K562 (cell line): ENCODE measurements around the gene DERL3. TPM values are rescaled to one million over a fixed set of nuclear protein-coding genes. Genes with fewer than 3 reads are reported as not detected.
"Not testable (repeated sequence)": the region's sequence is repeated elsewhere in the genome, so short reads cannot be mapped to it uniquely, and the experiment has no call there.

Experiments used
- ATAC-seq: fragments of 200-7000 bp; cut with Tn5 transposase; 3 replicates; pipeline ENCODE4 v1.9.1; 2020; ENCODE audit warnings: moderate library complexity
- BruUV-seq: library from RNA; stranded (reverse); fragments of 400-500 nt; replicated peaks from 2 replicates; lab custom pipeline; 2021; lab: Mats Ljungman, UMichigan
- CTCF ChIA-PET: fragments of 300-600 bp; formaldehyde crosslinking; extraction: SDS; loops from one replicate; lab custom pipeline; 2021; ENCODE audit warnings: low intra/inter-chr PET ratio; lab: Yijun Ruan, JAX
- POLR2A ChIA-PET: fragments of 300-600, 350-650 bp; sonication (Branson Sonifier 250); formaldehyde crosslinking; extraction: SDS; loops from one replicate; lab custom pipeline; 2021; ENCODE audit warnings: antibody characterized with exemption, inconsistent platforms; lab: Yijun Ruan, JAX
- DNase-seq, 4 experiments: peaks; one replicate each; pipeline versions ENCODE4 v3.0.0 to v3.0.0-alpha.2; 2011 to 2018; ENCODE audit warnings: low spot score in 3 of 4, mixed read lengths in 3 of 4; ENCODE audit errors: extremely low read depth in 1 of 4
- FAIRE-seq: peaks from 2 replicates; lab custom pipeline; 2011; peaks lifted over from hg19 to GRCh38; lab: Jason Lieb, UNC
- H2AFZ ChIP-seq: 2 replicates; pipeline ENCODE4 v1.6.0; 2011; ENCODE audit warnings: low read depth, low read length, control low read depth, inconsistent platforms
- H3K27ac ChIP-seq: fragments of 200-600 bp; 3 replicates; pipeline ENCODE4 v1.8.0; 2011; ENCODE audit warnings: low read depth, mild to moderate bottlenecking, control low read depth, inconsistent platforms, low read length, moderate library complexity, mixed read lengths; ENCODE audit errors: extremely low read depth
- H3K27me3 ChIP-seq, 2 experiments: fragments of 300-600 bp in 1 of 2; 2 replicates in 1 of 2; 3 replicates in 1 of 2; pipeline versions ENCODE4 v1.6.0 to v1.8.0; 2011; ENCODE audit warnings: inconsistent platforms in 2 of 2, low read length in 2 of 2, mild to moderate bottlenecking in 1 of 2, mixed read lengths in 1 of 2, moderate library complexity in 1 of 2; ENCODE audit not compliant: control insufficient read depth in 2 of 2, insufficient read depth in 2 of 2
- H3K36me3 ChIP-seq: fragments of 300-600 bp; 3 replicates; pipeline ENCODE4 v1.8.0; 2011; ENCODE audit warnings: mild to moderate bottlenecking, low read length, inconsistent platforms; ENCODE audit not compliant: control insufficient read depth, insufficient read depth
- H3K4me1 ChIP-seq, 2 experiments: fragments of 200-600 bp in 1 of 2; replicated peaks in 1 of 2; 2 replicates in 1 of 2; 3 replicates in 1 of 2; pipeline versions ENCODE4 v1.5.1 to v1.8.0; 2011; ENCODE audit warnings: inconsistent platforms in 2 of 2, low read length in 2 of 2, mild to moderate bottlenecking in 1 of 2, mixed read lengths in 1 of 2, moderate library complexity in 1 of 2; ENCODE audit not compliant: control insufficient read depth in 2 of 2, insufficient read depth in 2 of 2
- H3K4me2 ChIP-seq: 2 replicates; pipeline ENCODE4 v1.6.1; 2011; ENCODE audit warnings: low read length, control low read depth, inconsistent platforms, mixed read lengths; ENCODE audit not compliant: insufficient read depth
- H3K4me3 ChIP-seq: fragments of 200-600 bp; sonication (generic), shearing (Covaris generic); 2 replicates; pipeline ENCODE4 v1.5.1; 2016; ENCODE audit warnings: control low read depth, inconsistent platforms
- H3K79me2 ChIP-seq: fragments of 200-600 bp; 3 replicates; pipeline ENCODE4 v1.8.0; 2011; ENCODE audit warnings: low read length, inconsistent platforms; ENCODE audit not compliant: control insufficient read depth, insufficient read depth
- H3K9ac ChIP-seq, 2 experiments: 2 replicates each; pipeline versions ENCODE4 v1.6.0 to v1.6.1; 2011; ENCODE audit warnings: low read depth in 2 of 2, low read length in 2 of 2, control low read depth in 1 of 2, inconsistent platforms in 1 of 2, mild to moderate bottlenecking in 1 of 2, mixed read lengths in 1 of 2; ENCODE audit not compliant: insufficient read depth in 1 of 2
- H3K9me1 ChIP-seq: one replicate; pipeline ENCODE4 v1.6.0; 2011; ENCODE audit warnings: inconsistent platforms, mild to moderate bottlenecking, low read length, moderate library complexity; ENCODE audit not compliant: control insufficient read depth, insufficient read depth
- H3K9me3 ChIP-seq: replicated peaks from 2 replicates; pipeline ENCODE4 v1.5.1; 2011; ENCODE audit warnings: low read depth, low read length, inconsistent platforms; ENCODE audit not compliant: control insufficient read depth, insufficient read depth
- H4K20me1 ChIP-seq: replicated peaks from 2 replicates; pipeline ENCODE4 v1.6.1; 2011; ENCODE audit warnings: low read length, inconsistent platforms, mixed read lengths; ENCODE audit not compliant: control insufficient read depth, insufficient read depth
- KDM4B ChIP-seq, 2 experiments: fragments of 450-650 bp in 1 of 2; sonication (generic) in 1 of 2; IDR thresholded peaks; 2 replicates each; pipeline ENCODE4 v1.6.1; 2016 to 2017; ENCODE audit warnings: borderline replicate concordance in 2 of 2, antibody characterized with exemption in 1 of 2, low read depth in 1 of 2, mild to moderate bottlenecking in 1 of 2
- PRDM10 ChIP-seq: fragments of 450-650 bp; IDR thresholded peaks from 2 replicates; pipeline ENCODE4 v1.6.1; 2018; ENCODE audit not compliant: partially characterized antibody
- WGBS: fragments of 100-300 bp; shearing (Covaris generic); methylation state at CpG from one replicate; pipeline ENCODE4 v1.1.6; 2016; ENCODE audit warnings: low coverage, mixed read lengths; ENCODE audit not compliant: insufficient coverage; ENCODE audit errors: missing lambda C conversion rate; 5-methylcytosine and 5-hydroxymethylcytosine counted together
- in situ Hi-C: fragments of 300-500 bp; cut with MboI; formaldehyde crosslinking; loops from 4 replicates; pipeline ENCODE4 v1.15.0; 2018; ENCODE audit warnings: inconsistent platforms, mixed read lengths
- intact Hi-C: fragments of 100-400 bp; cut with micrococcal nuclease; formaldehyde crosslinking; loops from 2 replicates; pipeline ENCODE4 v1.14.2; 2022
- polyA plus RNA-seq, 8 experiments: library from polyadenylated mRNA; depleted of rRNA in 4 of 8; stranded (reverse) in 5 of 8; unstranded in 3 of 8; fragments of >200 nt; fragmentation: Nextera tagmentation in 2 of 8; fragmentation: Illumina TruSeq in 1 of 8; extraction: Ambion mirVana in 2 of 8; extraction: Trizol in 1 of 8; gene quantifications; 2 replicates each; pipeline versions ENCODE4 v1.2.1 to v1.2.3, GENCODE V29; 2011 to 2014; ENCODE audit warnings: inconsistent platforms in 1 of 8, missing spikeins in 1 of 8
- total RNA-seq, 7 experiments: library from RNA; depleted of rRNA in 6 of 7; stranded (reverse); fragments of >200 nt in 6 of 7; fragmentation: Illumina TruSeq in 2 of 7; extraction: Trizol in 2 of 7; gene quantifications; 2 replicates each; pipeline versions ENCODE4 v1.2.1 to v1.2.3, GENCODE V29; 2011 to 2021; ENCODE audit warnings: low replicate concordance in 1 of 7

DERL3 gene
- total and polyA plus RNA-seq, 9 of the 15 experiments (the other 6 are each of a cell fraction or from before 2014, with no cell fraction given), result 1.3 to 12.4 (median 4.8) TPM

GRCh38 chr22:23868580-23868979 lies 29.8 kb upstream of the DERL3 start (continued):
- TF ChIP-seq KDM4B (IDR thresholded peaks at IDR 0.05; ENCODE audit: borderline replicate concordance in 2 of 2, low read depth in 1 of 2), result no peak

- H2AFZ ChIP-seq, H3K4me1 ChIP-seq, DNase-seq, H3K79me2 ChIP-seq, H3K4me3 ChIP-seq, FAIRE-seq, H3K9ac ChIP-seq, H4K20me1 ChIP-seq, BruUV-seq, H3K27me3 ChIP-seq, ATAC-seq, H3K9me1 ChIP-seq: not testable (repeated sequence)
- in situ Hi-C loops, result loop anchor here (25.0 kb wide), 1 partner anchor 552 kb away; no protein-coding TSS in a partner anchor
- TF ChIP-seq PRDM10, result peak; percentile 91
- TF ChIP-seq, all 486 proteins: peak for 1; not testable (repeated sequence) for 485
- CTCF ChIA-PET, result interaction anchor here (0.6 kb wide), 1 partner anchor 96 kb away, joined by 4 read pairs; no protein-coding TSS in a partner anchor
- H3K4me2 ChIP-seq, H3K36me3 ChIP-seq, H3K27ac ChIP-seq, H3K9me3 ChIP-seq, intact Hi-C loops: not testable (repeated sequence)
- 37% methylated on average over 7 of the region's 11 CpGs for WGBS
- POLR2A ChIA-PET, result interaction anchor here (0.5 kb wide), 1 partner anchor 262 kb away, joined by 3 read pairs; no protein-coding TSS in a partner anchor
Measured at GRCh38 chr22:23864499-23865154, 25.8 kb upstream of the DERL3 start.
